HG02870 (cell line): ENCODE results near the gene DPP4.

ENCODE experiments used
- ATAC-seq: cut with Tn5 transposase; IDR thresholded peaks from one replicate; pipeline ENCODE4 v1.9.1; 2021; ENCODE audit warnings: mild to moderate bottlenecking, moderate library complexity; ENCODE audit not compliant: unreplicated experiment

DPP4 gene

GRCh38 chr2:162085090-162085891 is 11.3 kb upstream of the DPP4 start:
- no peak for ATAC-seq

GRCh38 chr2:162084536-162084935 is 10.5 kb upstream of the DPP4 start:
- ATAC-seq: no peak

- no peak for ATAC-seq
Measured at GRCh38 chr2:162082681-162083080, 8.7 kb upstream of the DPP4 start.

- no peak for ATAC-seq
Measured at GRCh38 chr2:162082036-162082435, 8.0 kb upstream of the DPP4 start.

- ATAC-seq: no peak
Measured at GRCh38 chr2:162079514-162079913, 5.5 kb upstream of the DPP4 start.

GRCh38 chr2:162075689-162076132 is 1.7 kb upstream of the DPP4 start:
- no peak for ATAC-seq

- ATAC-seq: no peak
Measured at GRCh38 chr2:162074928-162075688, 1.1 kb upstream of the DPP4 start.

GRCh38 chr2:162074632-162074895 is 549 bp upstream of the DPP4 start:
- ATAC-seq: no peak

- ATAC-seq: no peak
Measured at GRCh38 chr2:162072976-162073887, 783 bp downstream of the DPP4 start.

GRCh38 chr2:162072181-162072702 is 1.8 kb downstream of the DPP4 start:
- peak; percentile 67 for ATAC-seq

- no peak for ATAC-seq
Measured at GRCh38 chr2:162071001-162071400, 3.0 kb downstream of the DPP4 start.

GRCh38 chr2:162070228-162070936 is 3.6 kb downstream of the DPP4 start:
- no peak for ATAC-seq

GRCh38 chr2:162069267-162069903 is 4.6 kb downstream of the DPP4 start:
- ATAC-seq: no peak

- ATAC-seq: no peak
Measured at GRCh38 chr2:162067596-162067995, 6.4 kb downstream of the DPP4 start.

- ATAC-seq: no peak
Measured at GRCh38 chr2:162065767-162066166, 8.2 kb downstream of the DPP4 start.

- peak; percentile 36 for ATAC-seq
Measured at GRCh38 chr2:162063899-162064298, 10.1 kb downstream of the DPP4 start.

- ATAC-seq: no peak
Measured at GRCh38 chr2:162063281-162063680, 10.7 kb downstream of the DPP4 start.

GRCh38 chr2:162062559-162062958 is 11.5 kb downstream of the DPP4 start:
- no peak for ATAC-seq

GRCh38 chr2:162061021-162061420 is 13.0 kb downstream of the DPP4 start:
- ATAC-seq: no peak

GRCh38 chr2:162060532-162060931 is 13.5 kb downstream of the DPP4 start:
- no peak for ATAC-seq
